K562 (cell line): ENCODE measurements around the gene TLK2. TPM values are rescaled to one million over a fixed set of nuclear protein-coding genes. Genes with fewer than 3 reads are reported as not detected.

Source experiments
- ATAC-seq: fragments of 200-7000 bp; cut with Tn5 transposase; 3 replicates; pipeline ENCODE4 v1.9.1; 2020; ENCODE audit warnings: moderate library complexity
- BruUV-seq: library from RNA; stranded (reverse); fragments of 400-500 nt; replicated peaks from 2 replicates; lab custom pipeline; 2021; lab: Mats Ljungman, UMichigan
- CTCF ChIA-PET: fragments of 300-600 bp; formaldehyde crosslinking; extraction: SDS; loops from one replicate; lab custom pipeline; 2021; ENCODE audit warnings: low intra/inter-chr PET ratio; lab: Yijun Ruan, JAX
- POLR2A ChIA-PET: fragments of 300-600, 350-650 bp; sonication (Branson Sonifier 250); formaldehyde crosslinking; extraction: SDS; loops from one replicate; lab custom pipeline; 2021; ENCODE audit warnings: antibody characterized with exemption, inconsistent platforms; lab: Yijun Ruan, JAX
- DNase-seq, 4 experiments: peaks; one replicate each; pipeline versions ENCODE4 v3.0.0 to v3.0.0-alpha.2; 2011 to 2018; ENCODE audit warnings: low spot score in 3 of 4, mixed read lengths in 3 of 4; ENCODE audit errors: extremely low read depth in 1 of 4
- FAIRE-seq: peaks from 2 replicates; lab custom pipeline; 2011; peaks lifted over from hg19 to GRCh38; lab: Jason Lieb, UNC
- H2AFZ ChIP-seq: 2 replicates; pipeline ENCODE4 v1.6.0; 2011; ENCODE audit warnings: low read depth, low read length, control low read depth, inconsistent platforms
- H3K27ac ChIP-seq: fragments of 200-600 bp; 3 replicates; pipeline ENCODE4 v1.8.0; 2011; ENCODE audit warnings: low read depth, mild to moderate bottlenecking, control low read depth, inconsistent platforms, low read length, moderate library complexity, mixed read lengths; ENCODE audit errors: extremely low read depth
- H3K27me3 ChIP-seq, 2 experiments: fragments of 300-600 bp in 1 of 2; 2 replicates in 1 of 2; 3 replicates in 1 of 2; pipeline versions ENCODE4 v1.6.0 to v1.8.0; 2011; ENCODE audit warnings: inconsistent platforms in 2 of 2, low read length in 2 of 2, mild to moderate bottlenecking in 1 of 2, mixed read lengths in 1 of 2, moderate library complexity in 1 of 2; ENCODE audit not compliant: control insufficient read depth in 2 of 2, insufficient read depth in 2 of 2
- H3K36me3 ChIP-seq: fragments of 300-600 bp; 3 replicates; pipeline ENCODE4 v1.8.0; 2011; ENCODE audit warnings: mild to moderate bottlenecking, low read length, inconsistent platforms; ENCODE audit not compliant: control insufficient read depth, insufficient read depth
- H3K4me1 ChIP-seq, 2 experiments: fragments of 200-600 bp in 1 of 2; replicated peaks in 1 of 2; 2 replicates in 1 of 2; 3 replicates in 1 of 2; pipeline versions ENCODE4 v1.5.1 to v1.8.0; 2011; ENCODE audit warnings: inconsistent platforms in 2 of 2, low read length in 2 of 2, mild to moderate bottlenecking in 1 of 2, mixed read lengths in 1 of 2, moderate library complexity in 1 of 2; ENCODE audit not compliant: control insufficient read depth in 2 of 2, insufficient read depth in 2 of 2
- H3K4me2 ChIP-seq: 2 replicates; pipeline ENCODE4 v1.6.1; 2011; ENCODE audit warnings: low read length, control low read depth, inconsistent platforms, mixed read lengths; ENCODE audit not compliant: insufficient read depth
- H3K4me3 ChIP-seq: fragments of 200-600 bp; sonication (generic), shearing (Covaris generic); 2 replicates; pipeline ENCODE4 v1.5.1; 2016; ENCODE audit warnings: control low read depth, inconsistent platforms
- H3K79me2 ChIP-seq: fragments of 200-600 bp; 3 replicates; pipeline ENCODE4 v1.8.0; 2011; ENCODE audit warnings: low read length, inconsistent platforms; ENCODE audit not compliant: control insufficient read depth, insufficient read depth
- H3K9ac ChIP-seq, 2 experiments: 2 replicates each; pipeline versions ENCODE4 v1.6.0 to v1.6.1; 2011; ENCODE audit warnings: low read depth in 2 of 2, low read length in 2 of 2, control low read depth in 1 of 2, inconsistent platforms in 1 of 2, mild to moderate bottlenecking in 1 of 2, mixed read lengths in 1 of 2; ENCODE audit not compliant: insufficient read depth in 1 of 2
- H3K9me1 ChIP-seq: one replicate; pipeline ENCODE4 v1.6.0; 2011; ENCODE audit warnings: inconsistent platforms, mild to moderate bottlenecking, low read length, moderate library complexity; ENCODE audit not compliant: control insufficient read depth, insufficient read depth
- H3K9me3 ChIP-seq: replicated peaks from 2 replicates; pipeline ENCODE4 v1.5.1; 2011; ENCODE audit warnings: low read depth, low read length, inconsistent platforms; ENCODE audit not compliant: control insufficient read depth, insufficient read depth
- H4K20me1 ChIP-seq: replicated peaks from 2 replicates; pipeline ENCODE4 v1.6.1; 2011; ENCODE audit warnings: low read length, inconsistent platforms, mixed read lengths; ENCODE audit not compliant: control insufficient read depth, insufficient read depth
- RAD51 ChIP-seq: fragments of 450-650 bp; IDR thresholded peaks from 2 replicates; pipeline ENCODE4 v1.7.1; 2016; ENCODE audit warnings: low read depth, mild to moderate bottlenecking, borderline replicate concordance
- STAT5B ChIP-seq: fragments of 250-450 bp; sonication (Bioruptor Pico); IDR thresholded peaks from 2 replicates; pipeline ENCODE4 v1.8.0; 2021; ENCODE audit warnings: mild to moderate bottlenecking, inconsistent platforms
- ZNF12 ChIP-seq: sonication (generic); formaldehyde crosslinking; IDR thresholded peaks from 2 replicates; pipeline ENCODE4 v1.4.0; 2020; ENCODE audit warnings: mild to moderate bottlenecking, missing genetic modification reagents
- ZNF146 ChIP-seq: IDR thresholded peaks from one replicate; pipeline ENCODE4 v1.6.1; 2018; ENCODE audit warnings: missing compliant biosample characterization; ENCODE audit not compliant: unreplicated experiment
- ZNF584 ChIP-seq: fragments of 200-800 bp; sonication (Bioruptor generic); IDR thresholded peaks from 2 replicates; pipeline ENCODE4 v1.6.1; 2016; ENCODE audit warnings: low read depth, mild to moderate bottlenecking, missing genetic modification characterization, missing compliant biosample characterization
- WGBS: fragments of 100-300 bp; shearing (Covaris generic); methylation state at CpG from one replicate; pipeline ENCODE4 v1.1.6; 2016; ENCODE audit warnings: low coverage, mixed read lengths; ENCODE audit not compliant: insufficient coverage; ENCODE audit errors: missing lambda C conversion rate; 5-methylcytosine and 5-hydroxymethylcytosine counted together
- in situ Hi-C: fragments of 300-500 bp; cut with MboI; formaldehyde crosslinking; loops from 4 replicates; pipeline ENCODE4 v1.15.0; 2018; ENCODE audit warnings: inconsistent platforms, mixed read lengths
- intact Hi-C: fragments of 100-400 bp; cut with micrococcal nuclease; formaldehyde crosslinking; loops from 2 replicates; pipeline ENCODE4 v1.14.2; 2022
- polyA plus RNA-seq, 8 experiments: library from polyadenylated mRNA; depleted of rRNA in 4 of 8; stranded (reverse) in 5 of 8; unstranded in 3 of 8; fragments of >200 nt; fragmentation: Nextera tagmentation in 2 of 8; fragmentation: Illumina TruSeq in 1 of 8; extraction: Ambion mirVana in 2 of 8; extraction: Trizol in 1 of 8; gene quantifications; 2 replicates each; pipeline versions ENCODE4 v1.2.1 to v1.2.3, GENCODE V29; 2011 to 2014; ENCODE audit warnings: inconsistent platforms in 1 of 8, missing spikeins in 1 of 8
- total RNA-seq, 7 experiments: library from RNA; depleted of rRNA in 6 of 7; stranded (reverse); fragments of >200 nt in 6 of 7; fragmentation: Illumina TruSeq in 2 of 7; extraction: Trizol in 2 of 7; gene quantifications; 2 replicates each; pipeline versions ENCODE4 v1.2.1 to v1.2.3, GENCODE V29; 2011 to 2021; ENCODE audit warnings: low replicate concordance in 1 of 7
- TF ChIP-seq, protein P1 (sequence below): sonication (generic); formaldehyde crosslinking; IDR thresholded peaks from 2 replicates; pipeline ENCODE4 v1.8.0; 2023; ENCODE audit warnings: mild to moderate bottlenecking, missing genetic modification reagents

The TLK2 gene
- total and polyA plus RNA-seq, 9 of the 15 experiments (the other 6 are each of a cell fraction or from before 2014, with no cell fraction given) = 10.1 to 51.9 (median 32.4) TPM

DNA sequence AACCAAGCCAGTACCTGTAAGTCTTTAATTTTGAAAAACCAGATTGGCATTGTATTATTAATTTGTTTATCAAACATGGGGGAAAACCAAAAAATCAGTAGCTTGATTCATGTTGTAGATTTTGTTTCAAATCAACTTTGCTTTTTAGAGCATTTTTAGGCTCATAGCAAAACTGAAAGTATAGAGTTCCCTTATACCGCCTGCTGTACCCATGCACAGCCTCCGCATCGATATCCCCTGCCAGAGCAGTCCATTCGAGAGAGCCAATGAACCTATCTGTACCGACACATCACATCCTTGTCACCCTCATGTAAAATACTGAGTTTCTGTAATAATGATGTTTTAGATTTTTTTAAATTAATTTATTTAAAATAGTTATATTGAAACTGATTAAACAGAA is 132.7 kb downstream of the TLK2 start:
- Histone ChIP-seq H3K9me1 (no peaks in the 10 kb centered on the region), H3K79me2 (no peaks in the 10 kb centered on the region), H3K4me1 (no peaks in the 10 kb centered on the region; a peak in 1 of 5 replicates), H3K4me3 (no peak overlapping the region), H3K9ac (no peak overlapping the region), H3K27ac (no peak overlapping the region), H3K9me3 (no peaks in the 10 kb centered on the region), H4K20me1 (no peaks in the 10 kb centered on the region; the same call in 1 of the 2 replicates), H2AFZ (no peak overlapping the region), H3K4me2 (no peak overlapping the region), H3K27me3 (no peaks in the 10 kb centered on the region), H3K36me3 (peaks cover 69% of the 10 kb centered on the region)
- CTCF ChIA-PET = no interaction called here
- TF ChIP-seq STAT5B (CRISPR knock-in tag) (no peak), ZNF584 (CRISPR knock-in tag) (no peak), ZNF146 (CRISPR knock-in tag) (no peak), ZNF12 (CRISPR knock-in tag) (no peak)
- BruUV-seq = no TSS peak
- FAIRE-seq (no peak), DNase-seq (no peak), ATAC-seq (no peak)
- POLR2A ChIA-PET = interaction anchor here (0.6 kb wide), 1 partner anchor 1125 kb away, joined by 3 read pairs; no protein-coding TSS in a partner anchor
- WGBS = 95% methylated on average over 5 of the region's 5 CpGs
- intact Hi-C loops (no loop called here), in situ Hi-C loops (no loop called here)

DNA sequence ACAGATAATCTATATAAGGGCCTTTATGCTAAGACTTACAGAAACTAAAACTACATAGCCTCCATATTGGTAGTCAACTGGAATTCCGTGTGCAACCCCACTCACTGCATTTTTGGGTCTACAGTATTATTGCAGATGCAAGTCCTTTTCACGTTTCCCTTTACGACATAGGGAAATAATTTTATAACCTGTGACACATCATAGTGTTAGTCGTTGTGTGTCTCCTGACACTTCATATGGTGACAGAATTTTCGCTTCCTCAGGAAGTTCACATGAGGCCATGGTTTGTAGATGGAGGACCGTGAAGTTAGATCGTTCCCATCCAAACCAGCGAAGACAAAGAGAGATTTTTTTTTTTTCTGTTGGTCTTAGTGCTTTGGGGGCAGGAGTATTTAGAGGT is 133.1 kb downstream of the TLK2 start:
- 93% methylated on average over 8 of the region's 8 CpGs for WGBS
- peaks cover 65% of the 10 kb centered on the region for H3K36me3 ChIP-seq
- FAIRE-seq (no peak), ATAC-seq (no peak), DNase-seq (no peak)
- intact Hi-C loops = no loop called here
- in situ Hi-C loops = no loop called here
- POLR2A ChIA-PET = interaction anchor here (0.6 kb wide), 1 partner anchor 1125 kb away, joined by 3 read pairs; no protein-coding TSS in a partner anchor
- no peaks in the 10 kb centered on the region for H3K9me3 ChIP-seq
- H3K4me3 ChIP-seq = no peak overlapping the region
- no peak overlapping the region for H3K27ac ChIP-seq
- H3K9ac ChIP-seq = no peak overlapping the region
- CTCF ChIA-PET = interaction anchor here (0.7 kb wide), 1 partner anchor 698 kb away, joined by 3 read pairs; no protein-coding TSS in a partner anchor
- H4K20me1 ChIP-seq = no peaks in the 10 kb centered on the region; the same call in 1 of the 2 replicates
- H3K4me1 ChIP-seq = no peaks in the 10 kb centered on the region; a peak in 1 of 5 replicates
- H2AFZ ChIP-seq = no peak overlapping the region
- no peaks in the 10 kb centered on the region for H3K27me3 ChIP-seq
- no peak overlapping the region for H3K4me2 ChIP-seq
- H3K9me1 ChIP-seq = no peaks in the 10 kb centered on the region
- BruUV-seq = no TSS peak
- no peaks in the 10 kb centered on the region for H3K79me2 ChIP-seq
- TF ChIP-seq, protein P1, sequence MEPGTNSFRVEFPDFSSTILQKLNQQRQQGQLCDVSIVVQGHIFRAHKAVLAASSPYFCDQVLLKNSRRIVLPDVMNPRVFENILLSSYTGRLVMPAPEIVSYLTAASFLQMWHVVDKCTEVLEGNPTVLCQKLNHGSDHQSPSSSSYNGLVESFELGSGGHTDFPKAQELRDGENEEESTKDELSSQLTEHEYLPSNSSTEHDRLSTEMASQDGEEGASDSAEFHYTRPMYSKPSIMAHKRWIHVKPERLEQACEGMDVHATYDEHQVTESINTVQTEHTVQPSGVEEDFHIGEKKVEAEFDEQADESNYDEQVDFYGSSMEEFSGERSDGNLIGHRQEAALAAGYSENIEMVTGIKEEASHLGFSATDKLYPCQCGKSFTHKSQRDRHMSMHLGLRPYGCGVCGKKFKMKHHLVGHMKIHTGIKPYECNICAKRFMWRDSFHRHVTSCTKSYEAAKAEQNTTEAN = no peak
- TF ChIP-seq RAD51 = no peak
